Eye (tissue), 1 donor: ENCODE measurements around the gene YY1.
A peak's percentile ranks its signal among the peaks of the same experiment; 100 is the strongest.
"Not testable (repeated sequence)": the region's sequence is repeated elsewhere in the genome, so short reads cannot be mapped to it uniquely, and the experiment has no call there.

Experiments used
- DNase-seq: peaks from one replicate; pipeline ENCODE4 v3.0.0-alpha.2; 2015

Gene YY1

GRCh38 chr14:100297320-100298300, 58.7 kb downstream of the YY1 start:
- no peak for DNase-seq

GRCh38 chr14:100298551-100299237, 59.8 kb downstream of the YY1 start:
- DNase-seq: no peak

- DNase-seq: no peak
Measured at GRCh38 chr14:100299238-100299560, 60.3 kb downstream of the YY1 start.

DNA sequence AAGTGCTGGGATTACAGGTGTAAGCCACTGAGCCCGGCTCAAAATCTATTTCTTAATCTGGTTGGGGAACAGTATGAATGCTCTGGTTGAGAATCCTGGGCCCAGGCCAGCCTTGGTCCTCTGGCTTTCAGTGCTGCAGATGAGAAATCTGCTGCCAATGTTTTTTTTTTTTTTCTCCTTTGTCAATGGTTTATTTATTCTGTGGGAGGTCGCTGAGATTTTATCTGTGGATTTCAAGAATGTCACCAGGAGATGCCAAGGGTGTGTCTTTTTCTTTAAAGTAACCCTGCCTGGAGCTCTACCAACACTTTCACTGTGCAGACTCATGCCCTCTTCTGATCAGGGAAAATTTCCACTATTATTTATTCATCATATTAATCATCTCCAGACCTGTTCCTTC, 63.7 kb downstream of the YY1 start:
- DNase-seq: no peak

- DNase-seq: no peak
Measured at GRCh38 chr14:100303179-100303578, 64.2 kb downstream of the YY1 start.

DNA sequence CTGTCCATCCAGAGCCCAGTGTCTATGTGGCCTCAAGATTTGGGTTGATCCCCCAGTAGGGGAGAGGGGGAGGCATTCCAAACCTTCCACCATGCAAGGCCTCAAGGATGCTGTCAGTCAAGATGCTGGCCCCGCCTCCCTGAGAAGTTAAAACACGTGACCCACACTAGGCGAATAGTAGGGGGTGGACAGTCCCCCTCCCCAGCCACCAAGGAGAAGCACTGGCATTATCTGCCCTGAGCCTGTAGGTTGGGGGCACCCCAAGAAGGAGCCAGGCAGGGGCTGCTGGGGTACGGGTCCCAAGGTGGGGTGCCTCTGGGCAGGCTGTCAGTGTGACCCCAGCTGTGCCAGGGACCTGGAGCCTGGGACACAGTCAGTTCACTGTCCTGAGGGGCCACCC, 65.0 kb downstream of the YY1 start:
- DNase-seq: no peak

- DNase-seq: no peak
Measured at GRCh38 chr14:100304825-100305323, 65.9 kb downstream of the YY1 start.

- DNase-seq: peak; percentile 69
Measured at GRCh38 chr14:100305324-100306100, 66.6 kb downstream of the YY1 start.

GRCh38 chr14:100306101-100306997, 67.4 kb downstream of the YY1 start, which contains the start of gene SLC25A29:
SLC25A29 (minus strand) TSS chr14:100306444; CDS start chr14:100306232, 212 bp downstream.
- DNase-seq: peak; percentile 96

GRCh38 chr14:100306998-100307765, 68.2 kb downstream of the YY1 start:
- no peak for DNase-seq

DNA sequence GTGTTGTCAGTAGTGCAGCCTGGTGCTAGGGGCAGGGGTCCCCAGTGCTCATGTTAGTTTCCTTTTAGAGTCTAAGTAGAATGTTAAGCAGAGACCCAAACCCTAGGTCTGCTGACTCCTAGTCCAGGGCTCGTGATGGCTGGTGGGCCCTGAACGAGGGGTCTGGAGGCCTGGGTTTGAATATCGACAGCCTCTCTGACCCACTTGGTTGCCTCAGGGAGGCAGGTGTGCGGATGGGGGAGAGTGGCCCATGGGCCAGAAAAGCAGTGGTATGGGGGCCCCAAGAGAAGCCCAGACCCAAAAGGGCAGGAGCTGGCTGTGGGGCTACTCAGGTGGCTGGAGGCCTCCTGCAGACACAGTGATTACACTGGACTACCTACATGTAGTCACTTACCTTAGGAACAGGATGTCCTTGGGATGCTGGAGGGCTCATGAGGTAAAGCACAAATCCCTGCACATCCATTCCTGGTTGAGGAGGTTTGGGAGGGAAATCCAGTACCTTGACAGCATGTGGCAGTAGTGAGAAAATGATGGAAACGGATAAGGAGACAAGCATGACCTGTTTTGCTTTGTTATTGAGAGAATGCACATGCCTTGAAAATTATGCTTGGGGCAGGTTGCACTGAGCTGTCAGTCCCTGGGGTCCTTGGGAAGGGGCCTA, 69.0 kb downstream of the YY1 start:
- DNase-seq: no peak

- not testable (repeated sequence) for DNase-seq
Measured at GRCh38 chr14:100308427-100308792, 69.5 kb downstream of the YY1 start.

- DNase-seq: no peak
Measured at GRCh38 chr14:100309028-100309737, 70.2 kb downstream of the YY1 start.

- DNase-seq: not testable (repeated sequence)
Measured at GRCh38 chr14:100312110-100312876, 73.3 kb downstream of the YY1 start.

- no peak for DNase-seq
Measured at GRCh38 chr14:100312877-100313400, 74.0 kb downstream of the YY1 start.

DNA sequence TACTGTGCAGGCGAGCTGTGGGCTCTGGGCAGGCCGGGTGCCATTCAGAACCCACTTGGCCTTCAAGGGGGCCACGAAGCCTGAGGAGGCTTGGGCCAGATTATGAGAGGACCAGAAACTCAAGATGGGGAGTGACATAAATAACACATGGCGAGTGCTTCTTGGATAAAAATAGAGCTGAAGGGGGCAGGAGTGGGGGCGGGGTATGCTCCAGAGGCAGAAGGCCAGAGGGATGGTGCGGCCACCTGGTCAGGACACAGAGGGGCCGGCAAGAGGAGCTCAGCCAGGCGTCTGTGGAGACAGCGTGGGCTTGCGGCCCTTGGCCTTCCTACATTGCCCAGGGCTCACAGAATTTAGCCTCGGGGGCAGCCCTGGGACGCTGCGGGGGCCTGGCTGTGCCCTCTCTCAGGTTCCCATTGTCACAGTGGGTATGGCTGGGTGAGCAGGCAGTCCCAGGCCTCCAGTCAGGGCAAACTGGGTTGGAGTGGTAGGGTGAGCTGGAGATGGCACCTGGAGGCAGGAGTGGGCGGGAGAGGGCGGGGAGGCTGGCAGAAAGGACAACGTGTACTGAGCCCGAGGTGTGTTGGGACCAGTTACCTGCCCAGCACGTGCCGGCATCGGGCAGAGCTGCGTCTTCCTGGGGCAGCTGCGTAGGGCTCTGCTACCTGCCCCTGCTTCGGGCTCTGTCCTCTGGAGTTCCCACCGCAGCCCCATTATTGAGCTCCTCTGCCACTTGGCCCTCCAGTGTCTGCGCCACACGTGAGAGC, 74.7 kb downstream of the YY1 start:
- no peak for DNase-seq

DNA sequence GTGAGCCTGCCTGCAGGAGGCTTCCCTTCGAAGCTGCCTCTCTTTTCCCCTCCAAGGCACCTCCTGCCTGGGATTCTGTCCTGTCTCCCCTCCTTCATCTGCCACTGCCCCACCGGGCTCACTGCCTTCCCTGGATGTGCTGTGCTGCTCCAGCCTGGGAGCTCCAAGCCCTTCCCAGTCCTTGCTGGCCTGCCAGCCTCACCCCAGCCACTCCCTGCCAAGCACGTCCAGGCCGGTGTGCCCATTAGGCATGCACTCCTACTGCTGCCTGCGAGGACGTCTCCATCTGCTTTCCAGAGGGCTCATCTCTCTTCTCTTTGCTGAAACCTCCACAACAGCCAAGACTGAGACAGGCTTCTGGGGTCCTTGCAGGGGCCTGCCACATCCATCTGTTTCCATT, 75.8 kb downstream of the YY1 start:
- no peak for DNase-seq

GRCh38 chr14:100317389-100317788, 78.4 kb downstream of the YY1 start:
- no peak for DNase-seq
